ENCODE results near the gene PPP1R14B.

The PPP1R14B gene

GRCh38 chr11:64281957-64282770 is 35.4 kb upstream of the PPP1R14B start:
- DNase-seq = no peak

- DNase-seq = no peak
These were observed 31.9 kb upstream of the PPP1R14B start for GRCh38 chr11:64278576-64279190.

- DNase-seq = no peak
These were observed 30.1 kb upstream of the PPP1R14B start for GRCh38 chr11:64276653-64277431.

GRCh38 chr11:64275841-64276240 is 29.1 kb upstream of the PPP1R14B start:
- no peak for DNase-seq

GRCh38 chr11:64275031-64275800 is 28.5 kb upstream of the PPP1R14B start:
- no peak for DNase-seq

- DNase-seq = peak; percentile 99
These were observed 22.9 kb upstream of the PPP1R14B start for GRCh38 chr11:64269540-64270220.

GRCh38 chr11:64268893-64269539 is 22.3 kb upstream of the PPP1R14B start:
- DNase-seq = no peak

GRCh38 chr11:64268025-64268892 is 21.5 kb upstream of the PPP1R14B start:
- no peak for DNase-seq

GRCh38 chr11:64267207-64267945 is 20.6 kb upstream of the PPP1R14B start:
- no peak for DNase-seq

- DNase-seq = no peak
These were observed 19.6 kb upstream of the PPP1R14B start for GRCh38 chr11:64266339-64266738.

GRCh38 chr11:64265176-64266160 is 18.7 kb upstream of the PPP1R14B start:
- no peak for DNase-seq

- DNase-seq = no peak
These were observed 17.7 kb upstream of the PPP1R14B start for GRCh38 chr11:64264371-64264852.

- DNase-seq = no peak
These were observed 17.2 kb upstream of the PPP1R14B start for GRCh38 chr11:64263947-64264317.

- no peak for DNase-seq
These were observed 16.5 kb upstream of the PPP1R14B start for GRCh38 chr11:64263021-64263946.

- no peak for DNase-seq
These were observed 15.7 kb upstream of the PPP1R14B start for GRCh38 chr11:64262271-64263002.

GRCh38 chr11:64261556-64262080 is 14.9 kb upstream of the PPP1R14B start:
- DNase-seq = no peak

Measured in NCI-H1436 (cell line).